ENCODE results near the gene SLC35D1. TPM values are rescaled to one million over a fixed set of nuclear protein-coding genes. Genes with fewer than 3 reads are reported as not detected.

Gene SLC35D1
- total RNA-seq, 1 experiment from 2014 or later: 3.8 TPM

GRCh38 chr1:67094191-67094590 is 40.2 kb upstream of the SLC35D1 start:
- Histone ChIP-seq H3K14ac (ENCODE audit: insufficient read depth, low read length) (no peak overlapping the region), H2BK15ac (ENCODE audit: low read depth, low read length) (no peak overlapping the region), H3K18ac (ENCODE audit: insufficient read length, low read depth, low read length) (no peak overlapping the region), H4K20me1 (ENCODE audit: control insufficient read depth, insufficient read depth, insufficient read length) (no peaks in the 10 kb centered on the region), H2BK120ac (ENCODE audit: low read depth, low read length, poor library complexity, severe bottlenecking) (no peak overlapping the region), H3K79me2 (ENCODE audit: insufficient read depth, low read length) (no peaks in the 10 kb centered on the region), H4K5ac (ENCODE audit: insufficient read length, low read depth, low read length) (no peak overlapping the region), H3K56ac (ENCODE audit: insufficient read length, low read depth, low read length) (no peak overlapping the region), H3K27me3 (ENCODE audit: insufficient read depth, low read length) (no peaks in the 10 kb centered on the region), H3T11ph (ENCODE audit: low read length) (no peak overlapping the region), H2AFZ (ENCODE audit: low read length) (no peak overlapping the region), H4K8ac (replicated peaks; ENCODE audit: insufficient read length, low read depth, low read length) (no peak overlapping the region), H4K91ac (ENCODE audit: insufficient read length, low read depth, low read length) (no peak overlapping the region), H3K23ac (ENCODE audit: insufficient read length, low read depth, low read length) (no peak overlapping the region), H3K4ac (ENCODE audit: low read depth, low read length) (no peak overlapping the region), H3K4me1 (ENCODE audit: insufficient read depth, low read length) (peaks cover 5% of the 10 kb centered on the region), H2BK12ac (ENCODE audit: insufficient read length, low read depth, low read length) (no peak overlapping the region), H3K79me1 (ENCODE audit: insufficient read depth, low read depth, low read length, poor library complexity, severe bottlenecking) (no peaks in the 10 kb centered on the region), H2BK5ac (ENCODE audit: insufficient read length, low read length) (no peak overlapping the region), H3K23me2 (ENCODE audit: insufficient read length, low read depth, low read length, poor library complexity, severe bottlenecking) (no peaks in the 10 kb centered on the region), H3K9ac (ENCODE audit: extremely low read depth, insufficient read length, low read length) (no peak overlapping the region), H3K9me3 (ENCODE audit: control insufficient read depth, low read depth, low read length) (no peaks in the 10 kb centered on the region), H2BK20ac (ENCODE audit: low read depth, low read length, poor library complexity, severe bottlenecking) (no peak overlapping the region), H3K27ac (ENCODE audit: insufficient read length, low read depth, low read length) (no peak overlapping the region), H2AK5ac (ENCODE audit: insufficient read length, low read length) (no peak overlapping the region), H3K4me2 (ENCODE audit: insufficient read depth, insufficient read length, low read length) (no peak overlapping the region)
- Mint-ChIP-seq H3K27ac (no peak overlapping the region), H3K36me3 (ENCODE audit: insufficient read depth in 1 of 3, low read depth in 3 of 3) (no peaks in the 10 kb centered on the region), H3K4me3 (no peak overlapping the region), H3K9me3 (no peaks in the 10 kb centered on the region; a peak in 1 of 5 replicates), H3K4me1 (peaks cover 9% of the 10 kb centered on the region in 2 experiments), H3K27me3 (ENCODE audit: low read depth) (no peaks in the 10 kb centered on the region)
- no peak for DNase-seq
- TF ChIP-seq, protein P1, sequence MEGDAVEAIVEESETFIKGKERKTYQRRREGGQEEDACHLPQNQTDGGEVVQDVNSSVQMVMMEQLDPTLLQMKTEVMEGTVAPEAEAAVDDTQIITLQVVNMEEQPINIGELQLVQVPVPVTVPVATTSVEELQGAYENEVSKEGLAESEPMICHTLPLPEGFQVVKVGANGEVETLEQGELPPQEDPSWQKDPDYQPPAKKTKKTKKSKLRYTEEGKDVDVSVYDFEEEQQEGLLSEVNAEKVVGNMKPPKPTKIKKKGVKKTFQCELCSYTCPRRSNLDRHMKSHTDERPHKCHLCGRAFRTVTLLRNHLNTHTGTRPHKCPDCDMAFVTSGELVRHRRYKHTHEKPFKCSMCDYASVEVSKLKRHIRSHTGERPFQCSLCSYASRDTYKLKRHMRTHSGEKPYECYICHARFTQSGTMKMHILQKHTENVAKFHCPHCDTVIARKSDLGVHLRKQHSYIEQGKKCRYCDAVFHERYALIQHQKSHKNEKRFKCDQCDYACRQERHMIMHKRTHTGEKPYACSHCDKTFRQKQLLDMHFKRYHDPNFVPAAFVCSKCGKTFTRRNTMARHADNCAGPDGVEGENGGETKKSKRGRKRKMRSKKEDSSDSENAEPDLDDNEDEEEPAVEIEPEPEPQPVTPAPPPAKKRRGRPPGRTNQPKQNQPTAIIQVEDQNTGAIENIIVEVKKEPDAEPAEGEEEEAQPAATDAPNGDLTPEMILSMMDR (conservative IDR thresholded peaks at IDR 0.05): no peak
- WGBS (ENCODE audit: extremely low coverage, insufficient read length, low lambda C conversion rate): no CpG with 5 or more reads among the region's 2 CpGs
